ENCODE results near the gene MTUS2.

MTUS2 gene

GRCh38 chr13:29170436-29171082, 350.4 kb downstream of the MTUS2 start:
- no peak for TF ChIP-seq CTCF (IDR thresholded peaks at IDR 0.05)

DNA sequence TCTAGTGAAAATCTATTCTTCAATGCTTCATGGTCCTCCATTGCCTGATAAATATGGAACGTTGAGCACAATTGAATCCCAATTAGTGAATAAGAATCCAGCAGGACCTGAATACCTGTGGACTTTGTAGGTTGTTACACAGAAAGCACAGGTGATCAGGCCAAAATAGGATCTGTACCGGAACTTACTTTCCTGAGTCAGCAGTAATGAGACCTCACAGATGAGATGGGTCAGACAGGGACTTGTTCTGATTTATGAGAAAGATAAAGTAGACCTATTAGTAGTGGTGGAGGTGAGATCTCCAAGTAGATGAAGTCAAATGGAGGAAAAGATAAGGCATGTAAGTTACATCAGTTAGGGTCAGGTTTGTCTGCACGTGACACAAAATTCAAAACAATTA, 351.1 kb downstream of the MTUS2 start:
- no peak for TF ChIP-seq CTCF (IDR thresholded peaks at IDR 0.05)

- no peak for TF ChIP-seq CTCF (IDR thresholded peaks at IDR 0.05)
These were observed 354.0 kb downstream of the MTUS2 start for GRCh38 chr13:29174093-29174492.

- no peak for TF ChIP-seq CTCF (IDR thresholded peaks at IDR 0.05)
These were observed 355.2 kb downstream of the MTUS2 start for GRCh38 chr13:29175250-29175873.

DNA sequence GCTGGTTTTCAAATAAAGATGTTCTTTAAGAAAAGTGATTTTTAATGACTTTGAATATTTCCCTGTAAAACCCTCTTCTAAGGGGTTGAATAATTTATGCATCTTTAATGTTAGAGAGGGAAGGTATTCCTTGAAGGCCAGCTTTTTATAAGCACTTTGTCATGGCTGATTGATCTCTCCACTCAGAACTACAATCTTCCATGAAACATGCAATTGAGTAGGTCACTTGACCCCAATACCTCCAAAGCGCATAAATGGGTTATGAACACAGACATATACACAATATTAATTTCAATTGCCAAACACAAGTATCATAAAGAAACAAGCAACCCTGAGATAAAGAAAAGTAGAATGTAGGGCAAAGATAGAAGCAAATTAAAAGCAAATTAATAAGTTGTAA, 359.9 kb downstream of the MTUS2 start:
- no peak for TF ChIP-seq CTCF (IDR thresholded peaks at IDR 0.05)

DNA sequence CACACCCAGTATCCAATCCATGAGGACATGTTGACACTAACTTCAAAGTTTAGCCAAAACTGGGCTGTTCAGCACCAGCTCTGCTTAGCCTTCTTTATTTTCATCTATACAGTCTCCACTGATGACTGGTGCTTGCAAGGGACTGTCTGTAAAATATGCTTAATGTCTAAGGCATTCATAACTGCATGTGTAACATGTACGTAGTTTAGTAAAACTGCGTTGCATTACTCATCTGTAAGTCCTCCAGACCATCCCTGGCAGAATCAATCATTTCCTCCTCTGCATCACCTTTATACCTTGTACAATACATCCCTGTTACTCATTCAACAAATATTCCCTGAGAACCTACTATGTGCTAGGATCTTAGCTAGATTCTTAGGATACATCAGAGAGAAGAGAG, 362.1 kb downstream of the MTUS2 start:
- TF ChIP-seq CTCF (IDR thresholded peaks at IDR 0.05): no peak

- no peak for TF ChIP-seq CTCF (IDR thresholded peaks at IDR 0.05)
These were observed 365.8 kb downstream of the MTUS2 start for GRCh38 chr13:29185926-29186325.
